HS-5 (cell line): ENCODE data around the gene KDM4C.
"Not testable (repeated sequence)": the region's sequence is repeated elsewhere in the genome, so short reads cannot be mapped to it uniquely, and the experiment has no call there.

Experiments
- DNase-seq: peaks from one replicate; pipeline ENCODE4 v3.0.0-alpha.2; 2012; ENCODE audit warnings: low read depth

KDM4C gene

DNA sequence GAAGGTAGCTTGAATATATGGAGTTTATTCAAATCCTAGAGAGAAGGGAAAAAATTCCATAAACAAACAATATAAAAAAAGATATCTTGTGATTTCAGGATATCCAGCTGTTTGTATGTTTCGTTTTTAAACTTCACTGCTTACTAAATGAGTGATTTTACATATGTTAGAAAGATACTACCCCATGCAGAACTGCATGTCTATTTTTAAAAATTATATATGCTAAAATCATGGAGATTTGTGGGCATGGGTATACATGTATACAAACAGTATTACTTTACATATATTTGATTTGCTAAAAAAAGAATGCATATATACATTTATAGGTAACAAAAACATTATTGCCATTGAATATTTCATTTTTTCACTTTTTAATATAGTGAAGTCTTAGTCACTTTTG is 178.3 kb downstream of the KDM4C start:
- DNase-seq = no peak

DNA sequence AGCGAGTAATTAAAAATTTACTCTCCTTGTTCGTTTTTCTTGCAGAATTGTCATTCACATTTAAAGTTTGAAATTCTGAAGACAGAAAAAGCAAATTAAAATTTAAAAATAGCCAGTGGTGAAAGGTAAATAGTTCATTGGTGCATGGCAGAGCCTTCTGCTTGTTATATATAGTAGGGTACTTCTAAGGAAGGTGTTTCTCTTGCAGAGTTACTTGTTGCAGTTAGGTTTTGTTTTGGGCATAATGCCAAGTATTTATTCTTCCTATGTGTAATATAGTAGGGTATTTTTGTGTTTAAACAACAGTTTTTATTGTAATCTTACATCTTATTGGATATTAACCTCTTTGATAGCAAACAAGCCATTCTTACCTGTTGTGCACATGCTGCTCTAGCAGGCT is 179.4 kb downstream of the KDM4C start:
- DNase-seq = no peak

DNA sequence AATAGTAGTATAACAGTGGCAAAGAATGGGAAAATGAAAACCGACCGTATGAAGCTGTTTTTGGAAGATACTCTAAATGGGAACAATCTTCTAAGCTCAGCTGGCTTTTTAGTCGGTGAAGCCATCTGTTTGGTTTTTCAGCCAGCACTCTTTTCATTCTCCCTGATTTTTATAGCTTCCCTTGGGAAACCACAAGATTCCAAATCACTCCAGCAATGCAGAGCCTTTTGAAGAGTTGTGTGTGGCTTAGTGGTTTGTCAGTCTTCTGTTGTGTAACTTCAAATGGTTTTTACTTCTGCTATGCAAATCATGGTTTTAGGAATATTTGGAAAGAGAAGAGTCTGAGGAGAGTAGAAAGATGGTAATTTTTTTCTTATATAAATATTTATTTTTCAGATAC is 180.7 kb downstream of the KDM4C start:
- peak; percentile 83 for DNase-seq

DNA sequence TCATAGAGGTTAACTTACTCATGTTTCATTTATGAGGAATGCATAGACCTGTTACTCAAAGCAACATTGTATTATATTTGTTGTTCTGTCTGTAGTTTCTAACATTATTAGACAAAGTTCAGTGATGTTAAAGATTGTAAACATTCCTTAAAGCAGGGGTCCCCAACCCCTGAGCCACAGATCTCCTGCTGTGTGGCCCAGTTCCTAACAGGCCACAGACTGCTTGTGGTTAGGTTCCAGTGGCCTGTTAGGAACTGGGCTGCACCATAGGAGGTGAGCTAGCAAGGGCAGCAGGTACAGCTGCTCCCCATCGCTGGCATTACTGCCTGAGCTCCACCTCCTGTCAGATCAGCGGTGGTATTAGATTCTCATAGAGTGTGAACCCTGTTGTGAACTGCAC is 181.1 kb downstream of the KDM4C start:
- no peak for DNase-seq

DNA sequence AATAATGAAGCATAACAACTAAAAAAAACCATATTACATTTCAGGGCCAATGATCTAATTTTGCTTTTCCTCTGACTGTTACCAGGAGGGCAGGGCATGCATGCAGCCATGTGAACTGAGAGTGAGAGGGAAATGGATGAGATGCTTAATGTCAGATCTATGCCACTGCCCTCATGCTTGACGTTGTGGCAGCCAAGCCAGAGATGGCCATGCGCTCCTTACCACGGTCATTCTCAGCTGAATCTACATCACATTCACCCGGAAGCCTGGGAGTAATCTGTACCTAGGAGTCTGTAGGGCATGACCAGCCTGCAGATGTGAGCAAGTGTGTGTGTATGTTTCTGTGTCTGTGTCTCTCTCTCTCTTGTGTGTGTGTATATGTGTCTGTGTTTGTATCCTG is 183.7 kb downstream of the KDM4C start:
- no peak for DNase-seq

DNA sequence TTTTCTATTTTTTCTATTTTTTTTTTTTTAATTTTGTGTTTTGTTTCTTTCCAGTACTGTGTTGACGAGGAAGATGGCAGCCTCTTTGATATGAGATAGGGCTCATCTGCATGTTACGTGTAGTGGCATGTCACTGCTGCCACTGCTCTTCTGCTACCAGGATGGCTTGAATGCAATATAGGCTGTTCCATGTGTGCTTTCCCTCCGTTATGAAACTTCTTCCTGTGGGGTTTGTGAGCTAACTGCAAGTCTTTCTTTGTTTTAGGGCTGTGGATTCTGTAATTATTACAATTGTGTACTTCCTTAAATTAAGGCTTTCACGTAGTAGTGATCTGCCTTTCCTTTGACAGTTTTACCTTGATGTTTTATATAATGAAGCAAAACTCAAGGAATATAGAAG is 184.6 kb downstream of the KDM4C start:
- DNase-seq = no peak

DNA sequence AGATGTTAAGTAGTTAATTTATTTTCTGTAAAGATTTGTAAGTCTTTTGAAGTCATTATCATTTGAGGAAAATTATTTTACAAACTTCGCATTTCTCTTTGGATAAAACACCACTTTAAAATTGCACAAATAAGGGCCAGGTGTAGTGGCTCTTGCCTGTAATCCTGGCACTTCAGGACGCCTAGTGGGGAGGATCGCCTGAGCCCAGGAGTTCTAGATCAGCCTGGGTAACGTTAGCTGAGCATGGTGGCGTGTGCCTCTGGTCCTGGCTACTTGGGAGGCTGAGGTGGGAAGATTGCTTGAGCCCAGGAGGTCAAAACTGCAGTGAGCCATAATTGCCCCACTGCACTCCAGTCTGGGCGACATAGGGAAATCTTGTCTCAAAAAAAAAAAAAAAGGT is 185.5 kb downstream of the KDM4C start:
- DNase-seq = no peak

DNA sequence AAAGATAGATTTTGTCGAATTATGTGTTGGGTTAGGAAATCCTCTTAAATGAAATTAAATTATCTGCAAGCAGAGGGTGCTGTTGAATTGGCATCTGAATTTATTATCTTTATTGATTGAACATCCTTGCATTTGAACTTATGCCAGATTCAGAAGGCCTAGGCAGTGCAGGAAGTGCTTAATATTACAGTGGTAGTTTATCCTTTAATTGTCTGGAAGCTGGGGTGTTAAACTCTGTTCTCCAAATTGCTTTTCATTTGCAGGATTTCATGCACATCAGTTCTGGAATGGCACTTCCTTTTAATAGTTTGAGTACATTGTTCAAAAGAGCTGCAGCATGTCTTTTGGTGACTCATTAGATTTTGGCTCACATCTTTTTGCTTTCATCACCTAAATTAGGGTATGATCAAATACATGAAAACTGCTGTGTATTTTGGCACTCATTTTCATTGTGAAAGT is 186.3 kb downstream of the KDM4C start:
- DNase-seq = peak; percentile 84

DNA sequence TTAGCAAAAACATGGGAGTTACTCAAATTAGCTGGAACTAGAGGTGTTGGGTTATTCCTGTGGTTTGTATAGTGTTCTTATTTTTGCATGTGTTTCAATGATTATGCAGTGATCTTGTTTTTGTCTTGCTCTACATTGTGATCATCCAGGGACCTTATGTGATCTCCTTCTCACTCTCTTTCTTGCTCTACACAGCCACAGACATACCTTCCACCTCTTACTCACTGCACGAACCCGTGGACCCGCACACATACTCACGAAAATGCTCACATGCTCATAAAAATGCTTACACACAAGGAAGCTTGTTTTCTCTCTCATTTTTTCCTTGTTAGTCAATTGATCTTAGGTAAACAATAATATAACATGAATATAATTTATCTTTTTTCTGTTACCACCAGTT is 187.1 kb downstream of the KDM4C start:
- DNase-seq = peak; percentile 67

DNA sequence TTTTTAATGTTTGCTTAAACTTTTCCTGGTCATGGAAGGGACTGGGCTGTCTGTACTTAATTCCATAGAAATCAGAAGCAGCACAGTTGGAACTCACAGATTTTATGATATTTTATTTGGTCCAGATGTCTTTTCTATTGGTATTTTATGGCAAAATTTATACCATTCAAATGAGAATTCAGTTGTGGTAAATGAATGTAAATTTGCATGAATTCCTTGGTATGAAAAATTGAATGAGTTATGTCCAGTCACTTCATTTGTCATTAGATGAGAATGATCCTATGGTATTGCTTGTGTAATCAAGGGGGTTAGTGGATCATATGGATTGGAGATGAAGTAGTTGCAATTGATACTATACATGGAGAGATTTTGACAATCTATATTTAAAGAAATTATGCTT is 188.0 kb downstream of the KDM4C start:
- peak; percentile 63 for DNase-seq

DNA sequence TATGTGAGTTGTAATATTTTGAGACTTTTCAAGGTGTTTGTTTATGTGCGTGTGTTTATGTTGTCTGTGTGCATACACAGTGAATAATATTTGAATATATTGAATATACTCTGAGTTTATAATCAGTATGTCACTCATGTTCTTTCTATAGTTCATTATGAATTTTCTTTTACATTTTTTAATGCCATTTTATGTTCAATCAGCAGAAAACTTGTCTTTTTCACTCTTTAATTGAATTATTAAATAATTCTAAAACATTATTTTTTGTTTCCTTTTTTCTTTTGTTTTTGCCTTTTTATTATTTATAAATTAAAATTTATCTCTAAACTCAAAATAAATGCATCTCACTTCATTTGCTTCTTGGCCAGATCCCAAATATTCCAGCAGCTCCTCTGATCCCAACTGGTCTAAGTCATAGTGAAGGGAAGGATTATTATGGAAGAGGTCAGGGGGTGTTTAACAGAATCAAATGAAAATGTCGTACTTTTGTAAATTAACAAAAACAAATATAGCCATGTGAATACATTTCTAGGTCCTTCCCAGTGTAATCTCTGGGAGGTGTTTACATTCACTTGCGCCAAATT is 188.9 kb downstream of the KDM4C start:
- DNase-seq = no peak

DNA sequence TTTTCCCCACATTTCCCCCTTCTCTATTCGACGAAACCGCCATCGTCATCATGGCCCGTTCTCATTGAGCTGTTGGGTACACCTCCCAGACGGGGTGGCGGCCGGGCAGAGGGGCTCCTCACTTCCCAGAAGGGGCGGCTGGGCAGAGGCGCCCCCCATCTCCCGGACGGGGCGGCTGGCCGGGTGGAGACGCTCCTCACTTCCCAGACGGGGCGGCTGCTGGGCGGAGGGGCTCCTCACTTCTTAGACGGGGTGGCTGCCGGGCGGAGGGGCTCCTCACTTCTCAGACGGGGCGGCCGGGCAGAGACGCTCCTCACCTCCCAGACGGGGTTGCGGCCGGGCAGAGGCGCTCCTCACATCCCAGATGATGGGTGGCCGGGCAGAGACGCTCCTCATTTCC is 191.1 kb downstream of the KDM4C start:
- DNase-seq = not testable (repeated sequence)

DNA sequence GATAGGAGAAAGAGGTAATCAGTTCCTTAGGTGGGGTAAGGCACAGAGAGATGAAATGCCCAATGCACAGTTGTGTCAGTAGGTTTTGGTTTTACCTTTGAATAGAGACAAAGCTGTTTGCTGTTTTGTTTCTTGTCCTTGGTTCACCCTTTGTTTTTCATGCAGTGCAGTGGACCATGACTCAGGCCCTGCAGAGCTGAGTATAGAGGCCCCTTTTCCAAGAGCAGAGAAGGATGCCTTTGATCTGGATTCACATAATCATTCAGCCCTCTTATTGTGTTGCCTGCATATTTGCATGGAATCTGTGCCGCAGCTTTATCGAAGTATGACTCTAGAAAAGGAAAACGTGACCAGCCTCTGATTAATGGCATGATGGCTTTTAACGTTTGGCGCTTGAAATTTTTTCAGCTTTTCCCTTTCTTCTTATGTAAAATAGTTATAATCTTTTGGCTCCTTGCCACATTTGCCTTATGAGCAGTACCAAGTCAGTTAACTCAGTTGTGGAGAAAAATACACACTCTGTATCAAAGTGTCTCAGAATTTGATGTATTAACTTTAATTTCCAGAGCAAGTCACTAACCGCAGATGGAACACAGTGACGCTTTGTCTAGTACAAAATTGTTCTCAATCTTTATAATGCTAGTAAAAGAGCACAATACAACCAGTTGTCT is 197.6 kb downstream of the KDM4C start:
- no peak for DNase-seq

DNA sequence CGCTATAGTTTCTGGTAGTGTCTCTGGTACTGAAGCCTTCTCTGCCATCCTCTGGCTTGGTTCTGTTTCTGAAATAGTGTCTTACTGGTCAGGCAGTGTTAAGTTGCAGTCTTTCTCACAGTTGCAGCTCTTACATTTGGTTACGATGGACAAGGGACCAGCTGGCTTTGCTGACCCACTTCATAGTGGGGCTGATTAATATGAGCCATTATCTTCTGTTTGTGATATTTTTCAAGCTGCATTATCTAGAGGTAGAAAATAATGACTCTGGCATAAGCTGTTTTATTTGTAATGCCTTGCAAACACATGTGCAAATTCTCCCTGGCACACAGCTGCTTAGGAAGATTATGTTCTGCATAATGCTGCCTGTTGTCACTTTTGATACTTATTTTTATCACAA is 199.1 kb downstream of the KDM4C start:
- no peak for DNase-seq

DNA sequence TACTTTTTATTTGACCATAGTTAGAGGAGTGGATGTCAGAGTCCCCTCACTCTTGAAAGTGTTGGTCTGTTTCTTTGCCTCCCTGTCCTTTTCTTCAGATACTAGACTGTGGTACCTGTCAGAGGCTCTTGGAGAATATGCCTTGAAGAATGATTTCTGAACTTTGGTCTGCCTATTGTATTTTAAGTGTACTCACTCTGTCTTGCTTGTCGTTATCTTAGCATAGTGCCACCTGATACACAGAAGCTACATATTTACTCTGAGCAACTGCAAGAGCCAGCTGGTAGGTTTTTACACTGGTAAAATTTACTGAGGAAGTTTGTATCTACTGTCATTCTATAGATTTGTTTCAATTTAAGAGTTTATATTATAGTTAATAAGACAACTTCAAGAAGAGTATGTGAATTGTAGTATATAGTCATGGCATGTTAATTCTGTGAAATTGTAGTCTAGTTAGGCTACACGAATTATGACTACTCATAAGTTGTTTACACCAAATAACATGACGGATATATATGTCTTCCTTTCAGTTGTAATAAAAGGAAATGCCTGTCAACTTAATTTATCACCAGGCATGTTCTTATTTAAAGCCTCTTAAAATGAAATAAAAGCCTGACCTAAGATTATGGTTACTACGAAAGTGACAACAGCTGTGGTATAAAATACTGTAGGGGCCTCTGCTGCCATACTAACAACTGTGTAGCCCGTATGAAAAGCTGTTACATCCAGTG is 201.7 kb downstream of the KDM4C start:
- DNase-seq = no peak

DNA sequence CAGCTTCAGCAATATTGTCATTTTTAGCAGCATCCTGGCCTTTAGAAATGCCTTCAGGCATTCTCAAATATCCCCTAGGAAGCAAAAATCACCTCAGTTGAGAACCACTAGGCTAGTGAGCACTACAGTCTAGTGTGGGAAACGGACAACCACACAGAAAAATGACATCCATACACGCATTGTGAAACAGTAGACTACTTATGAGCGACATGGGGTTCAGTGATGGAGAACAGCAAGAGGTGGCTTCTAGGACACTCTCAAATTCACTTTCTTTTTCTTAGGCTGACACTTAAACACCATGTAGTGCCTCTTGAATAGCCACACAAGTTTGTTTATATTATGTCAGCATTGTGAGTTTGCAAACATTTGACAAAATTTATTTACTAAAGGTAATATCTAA is 203.0 kb downstream of the KDM4C start:
- DNase-seq = no peak

DNA sequence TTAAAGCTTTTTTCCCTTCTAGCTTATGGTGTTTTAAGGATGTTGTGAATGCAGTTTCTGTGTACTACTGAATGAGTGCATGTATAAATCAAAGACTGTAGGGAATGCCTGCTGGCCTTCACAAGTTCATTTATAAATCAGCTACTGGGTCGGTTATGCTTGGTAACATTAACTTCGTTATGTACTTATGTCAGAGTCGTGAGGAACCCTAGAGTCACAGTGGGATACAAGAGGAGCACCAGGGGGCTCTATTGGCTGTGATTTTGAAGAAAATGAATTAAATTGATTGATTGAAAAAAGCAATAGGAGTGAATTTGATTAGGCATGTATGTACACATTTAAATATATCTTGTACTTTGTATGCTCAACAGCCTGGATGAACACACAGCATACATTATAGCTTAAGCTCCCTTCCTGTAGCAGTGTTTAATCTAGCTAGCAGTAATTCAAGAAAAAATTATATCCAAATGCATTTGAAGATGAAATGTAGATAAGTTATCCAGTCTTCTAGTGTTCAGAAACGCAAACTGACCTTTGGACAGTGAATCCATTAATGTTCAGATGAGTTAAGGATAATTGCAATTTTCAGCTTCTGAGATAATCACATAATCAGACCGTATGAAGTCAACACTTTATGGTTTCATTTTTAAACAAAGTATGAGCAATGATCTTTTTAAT is 204.2 kb downstream of the KDM4C start:
- no peak for DNase-seq

DNA sequence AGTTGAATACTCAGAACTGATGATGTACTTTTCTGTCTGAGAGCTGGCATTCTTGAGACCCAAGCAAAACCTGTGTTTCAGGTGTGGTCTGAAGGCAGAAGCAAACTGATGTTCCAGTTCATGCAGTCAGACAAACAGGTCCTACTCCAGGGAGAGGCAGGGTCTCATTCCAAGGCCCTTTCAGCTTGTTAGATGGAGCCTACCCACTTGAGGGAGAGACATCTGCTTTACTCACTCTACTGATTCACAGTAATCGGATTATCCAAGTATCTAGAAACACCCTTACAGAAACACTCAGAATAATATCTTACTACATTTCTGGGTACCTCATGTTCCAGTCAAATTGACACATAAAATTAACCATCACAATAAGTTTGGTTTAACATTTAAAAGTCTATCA is 207.8 kb downstream of the KDM4C start:
- no peak for DNase-seq

DNA sequence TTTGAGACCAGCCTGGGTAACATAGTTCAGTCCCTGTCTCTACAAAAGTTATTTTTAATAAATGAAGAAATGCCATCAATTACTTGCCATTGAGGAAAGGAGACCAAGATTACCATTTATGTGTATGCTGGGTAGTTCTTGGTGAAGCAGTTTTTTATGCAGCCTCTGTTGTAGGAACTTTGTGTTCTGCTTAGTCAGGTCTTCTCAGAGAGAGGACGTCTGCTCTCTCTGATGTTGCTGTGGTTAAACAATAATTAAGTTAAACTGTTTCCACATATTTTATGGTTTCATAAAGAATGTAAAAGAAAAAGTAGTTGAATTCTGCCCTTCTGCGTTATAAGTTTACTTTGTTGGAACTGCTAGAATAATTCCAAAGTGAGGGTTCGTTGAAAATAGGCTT is 210.5 kb downstream of the KDM4C start:
- no peak for DNase-seq

DNA sequence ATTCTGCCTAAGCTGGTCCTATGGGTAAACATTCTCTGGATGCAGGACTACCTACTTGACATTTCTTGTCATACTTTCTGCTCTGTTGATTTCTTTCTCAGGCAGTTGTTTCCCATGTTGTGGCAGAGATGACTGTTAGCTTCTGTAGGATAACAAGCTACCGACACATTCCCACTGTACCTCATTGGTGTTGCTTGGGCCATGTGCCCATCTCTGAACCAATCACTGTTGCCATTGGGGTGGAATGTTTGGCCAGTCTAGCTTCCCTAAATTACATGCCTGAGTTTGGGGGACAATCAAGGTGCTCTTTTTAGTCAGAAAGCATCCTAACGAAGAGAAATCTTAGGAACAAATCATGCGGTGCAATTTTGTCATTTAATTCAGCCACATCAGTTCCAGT is 212.0 kb downstream of the KDM4C start:
- DNase-seq = no peak

DNA sequence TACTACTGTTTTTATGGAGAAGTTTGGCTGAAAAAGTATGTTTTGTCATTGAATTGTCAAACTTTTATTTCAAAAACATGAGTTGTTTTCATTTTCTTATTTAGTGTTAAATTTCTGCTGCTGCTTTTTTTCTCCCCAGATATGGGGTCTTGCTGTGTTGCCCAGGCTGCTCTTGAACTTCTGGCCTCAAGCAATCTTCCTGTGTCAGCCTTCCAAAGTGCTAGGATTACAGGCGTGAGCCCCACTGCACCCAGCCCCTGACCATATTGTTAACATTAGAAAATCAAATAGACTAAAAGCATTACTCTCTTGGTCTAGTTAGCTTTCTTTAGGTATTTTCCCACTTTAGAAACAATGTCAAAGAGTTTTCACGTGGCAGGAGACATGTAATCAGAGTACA is 215.3 kb downstream of the KDM4C start:
- no peak for DNase-seq

DNA sequence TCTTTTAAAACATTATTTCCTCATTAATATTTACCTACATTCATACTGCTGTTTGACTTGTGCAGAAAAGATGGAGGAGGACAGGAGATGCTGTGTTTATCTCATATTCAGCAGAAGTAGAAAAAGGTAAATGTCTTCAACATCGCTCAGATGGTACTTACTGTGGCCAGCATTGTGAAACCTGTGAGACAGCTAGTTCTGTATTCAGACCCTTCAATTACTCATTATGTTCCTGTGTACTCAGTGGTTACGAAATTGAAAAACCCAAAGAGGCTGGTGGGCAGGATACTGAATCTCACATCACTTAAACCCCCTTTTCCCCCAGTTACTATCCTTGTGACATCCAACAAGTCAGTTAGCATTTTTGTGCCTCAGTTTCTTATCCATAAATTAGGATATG is 216.0 kb downstream of the KDM4C start:
- peak; percentile 15 for DNase-seq

DNA sequence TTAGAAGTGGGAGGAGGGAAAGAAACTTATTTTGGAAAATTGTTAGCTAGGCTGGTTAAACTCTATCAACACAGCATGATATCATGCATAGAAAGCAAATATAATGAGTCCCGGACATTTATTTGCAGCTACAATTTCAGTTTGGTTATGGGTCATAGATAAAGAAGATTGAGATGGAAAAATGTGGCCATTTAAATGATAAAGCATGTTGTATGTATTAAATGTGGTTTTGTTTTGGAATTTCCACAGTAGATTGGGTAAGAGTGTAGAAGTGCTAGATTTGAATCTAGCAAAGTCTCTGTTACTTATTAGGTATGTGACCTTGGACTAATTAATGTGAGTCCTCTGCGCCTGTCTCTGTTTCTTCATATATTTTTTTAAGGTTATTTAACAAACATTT is 217.4 kb downstream of the KDM4C start:
- DNase-seq = no peak
